Measurements from ENCODE around the gene DUSP16.

DUSP16 gene

GRCh38 chr12:12453635-12454034 is 109.0 kb downstream of the DUSP16 start:
- WGBS, 2 donors (ENCODE audit: extremely low coverage in 2 of 2, insufficient read length in 2 of 2, insufficient replicate concordance in 1 of 2), result no CpG with 5 or more reads among the region's 1 CpG
- no peak overlapping the region for H3K14ac ChIP-seq (ENCODE audit: low read length)
- H3K4me1 ChIP-seq (ENCODE audit: control insufficient read depth in 2 of 2, insufficient read depth in 1 of 2, low read depth in 1 of 2, low read length in 2 of 2), result no peaks in the 10 kb centered on the region
- no peaks in the 10 kb centered on the region for H3K9me3 ChIP-seq (replicated peaks in 1 of 2; ENCODE audit: control insufficient read depth in 2 of 2, insufficient read depth in 1 of 2, low read depth in 1 of 2, low read length in 2 of 2)
- H3K9ac ChIP-seq (ENCODE audit: low read depth, low read length, poor library complexity), result no peak overlapping the region
- no peak overlapping the region for H3K23ac ChIP-seq (ENCODE audit: low read depth, low read length, poor library complexity)
- no peak overlapping the region for H3K18ac ChIP-seq (ENCODE audit: low read length)
- no peak overlapping the region for H4K91ac ChIP-seq (ENCODE audit: low read depth, low read length, poor library complexity)
- H3K36me3 ChIP-seq (replicated peaks in 1 of 2; ENCODE audit: control insufficient read depth in 2 of 2, insufficient read depth in 2 of 2, low read length in 2 of 2), result no peaks in the 10 kb centered on the region
- DNase-seq (ENCODE audit: low spot score), result no peak
- H3K27ac ChIP-seq (replicated peaks; ENCODE audit: low read length), result no peak overlapping the region
- H2AFZ ChIP-seq (ENCODE audit: low read length), result no peak overlapping the region
- H2BK12ac ChIP-seq (ENCODE audit: low read length), result no peak overlapping the region
- H2BK120ac ChIP-seq (ENCODE audit: low read depth, low read length), result no peak overlapping the region
- H3K79me1 ChIP-seq (ENCODE audit: low read depth, low read length), result no peaks in the 10 kb centered on the region
- no peaks in the 10 kb centered on the region for H3K27me3 ChIP-seq (ENCODE audit: control insufficient read depth in 3 of 3, insufficient read depth in 3 of 3, low read depth in 1 of 3, low read length in 3 of 3)
- no peak overlapping the region for H2BK5ac ChIP-seq (ENCODE audit: low read length)
- no peak overlapping the region for H3K4ac ChIP-seq (ENCODE audit: low read length)
- H4K8ac ChIP-seq (ENCODE audit: low read depth, low read length), result no peak overlapping the region
- no peak overlapping the region for H2BK15ac ChIP-seq (ENCODE audit: low read length)
- no peak overlapping the region for H3K4me3 ChIP-seq (ENCODE audit: low read length in 2 of 2)
- no peak overlapping the region for H2AK5ac ChIP-seq (ENCODE audit: low read depth, low read length)
- H3K4me2 ChIP-seq (ENCODE audit: insufficient read depth, low read length, poor library complexity, severe bottlenecking), result no peak overlapping the region

GRCh38 chr12:12452326-12452902 is 110.2 kb downstream of the DUSP16 start:
- H3K4me3 ChIP-seq (ENCODE audit: low read length in 2 of 2), result no peak overlapping the region
- DNase-seq (ENCODE audit: low spot score), result no peak

GRCh38 chr12:12451098-12451497 is 111.6 kb downstream of the DUSP16 start:
- Histone ChIP-seq H4K8ac (ENCODE audit: low read depth, low read length) (no peak overlapping the region), H3K9me3 (replicated peaks in 1 of 2; ENCODE audit: control insufficient read depth in 2 of 2, insufficient read depth in 1 of 2, low read depth in 1 of 2, low read length in 2 of 2) (no peaks in the 10 kb centered on the region), H2BK15ac (ENCODE audit: low read length) (no peak overlapping the region), H4K91ac (ENCODE audit: low read depth, low read length, poor library complexity) (no peak overlapping the region), H2BK5ac (ENCODE audit: low read length) (no peak overlapping the region), H3K27ac (replicated peaks; ENCODE audit: low read length) (no peak overlapping the region), H3K36me3 (replicated peaks in 1 of 2; ENCODE audit: control insufficient read depth in 2 of 2, insufficient read depth in 2 of 2, low read length in 2 of 2) (no peaks in the 10 kb centered on the region), H2BK12ac (ENCODE audit: low read length) (no peak overlapping the region), H3K27me3 (ENCODE audit: control insufficient read depth in 3 of 3, insufficient read depth in 3 of 3, low read depth in 1 of 3, low read length in 3 of 3) (no peaks in the 10 kb centered on the region), H3K4me2 (ENCODE audit: insufficient read depth, low read length, poor library complexity, severe bottlenecking) (no peak overlapping the region), H3K4ac (ENCODE audit: low read length) (no peak overlapping the region), H3K14ac (ENCODE audit: low read length) (no peak overlapping the region), H3K23ac (ENCODE audit: low read depth, low read length, poor library complexity) (no peak overlapping the region), H2AFZ (ENCODE audit: low read length) (no peak overlapping the region), H3K79me1 (ENCODE audit: low read depth, low read length) (no peaks in the 10 kb centered on the region), H3K4me1 (ENCODE audit: control insufficient read depth in 2 of 2, insufficient read depth in 1 of 2, low read depth in 1 of 2, low read length in 2 of 2) (no peaks in the 10 kb centered on the region), H3K18ac (ENCODE audit: low read length) (no peak overlapping the region), H2BK120ac (ENCODE audit: low read depth, low read length) (no peak overlapping the region), H3K9ac (ENCODE audit: low read depth, low read length, poor library complexity) (no peak overlapping the region), H3K4me3 (ENCODE audit: low read length in 2 of 2) (no peak overlapping the region), H2AK5ac (ENCODE audit: low read depth, low read length) (no peak overlapping the region)
- no CpG with 5 or more reads among the region's 4 CpGs for WGBS, 2 donors (ENCODE audit: extremely low coverage in 2 of 2, insufficient read length in 2 of 2, insufficient replicate concordance in 1 of 2)
- no peak for DNase-seq (ENCODE audit: low spot score)

More at GRCh38 chr12:12452326-12452902, 110.2 kb downstream of the DUSP16 start:
- H3K23ac ChIP-seq (ENCODE audit: low read depth, low read length, poor library complexity), result no peak overlapping the region
- H3K9me3 ChIP-seq (replicated peaks in 1 of 2; ENCODE audit: control insufficient read depth in 2 of 2, insufficient read depth in 1 of 2, low read depth in 1 of 2, low read length in 2 of 2), result no peaks in the 10 kb centered on the region
- no peak overlapping the region for H3K9ac ChIP-seq (ENCODE audit: low read depth, low read length, poor library complexity)
- H3K27me3 ChIP-seq (ENCODE audit: control insufficient read depth in 3 of 3, insufficient read depth in 3 of 3, low read depth in 1 of 3, low read length in 3 of 3), result no peaks in the 10 kb centered on the region
- no peak overlapping the region for H3K18ac ChIP-seq (ENCODE audit: low read length)
- H3K27ac ChIP-seq (replicated peaks; ENCODE audit: low read length), result no peak overlapping the region
- no peak overlapping the region for H3K4me2 ChIP-seq (ENCODE audit: insufficient read depth, low read length, poor library complexity, severe bottlenecking)
- no peak overlapping the region for H2BK15ac ChIP-seq (ENCODE audit: low read length)
- no peak overlapping the region for H2BK12ac ChIP-seq (ENCODE audit: low read length)
- H2BK5ac ChIP-seq (ENCODE audit: low read length), result no peak overlapping the region
- no CpG with 5 or more reads among the region's 21 CpGs for WGBS, 2 donors (ENCODE audit: extremely low coverage in 2 of 2, insufficient read length in 2 of 2, insufficient replicate concordance in 1 of 2)
- no peak overlapping the region for H3K14ac ChIP-seq (ENCODE audit: low read length)
- no peak overlapping the region for H2AK5ac ChIP-seq (ENCODE audit: low read depth, low read length)
- no peaks in the 10 kb centered on the region for H3K79me1 ChIP-seq (ENCODE audit: low read depth, low read length)
- no peak overlapping the region for H2AFZ ChIP-seq (ENCODE audit: low read length)
- H3K4ac ChIP-seq (ENCODE audit: low read length), result no peak overlapping the region
- no peak overlapping the region for H2BK120ac ChIP-seq (ENCODE audit: low read depth, low read length)
- no peaks in the 10 kb centered on the region for H3K36me3 ChIP-seq (replicated peaks in 1 of 2; ENCODE audit: control insufficient read depth in 2 of 2, insufficient read depth in 2 of 2, low read length in 2 of 2)
- H4K8ac ChIP-seq (ENCODE audit: low read depth, low read length), result no peak overlapping the region
- no peak overlapping the region for H4K91ac ChIP-seq (ENCODE audit: low read depth, low read length, poor library complexity)
- H3K4me1 ChIP-seq (ENCODE audit: control insufficient read depth in 2 of 2, insufficient read depth in 1 of 2, low read depth in 1 of 2, low read length in 2 of 2), result no peaks in the 10 kb centered on the region

GRCh38 chr12:12450043-12450471 is 112.6 kb downstream of the DUSP16 start:
- DNase-seq (ENCODE audit: low spot score), result no peak
- no CpG with 5 or more reads among the region's 2 CpGs for WGBS, 2 donors (ENCODE audit: extremely low coverage in 2 of 2, insufficient read length in 2 of 2, insufficient replicate concordance in 1 of 2)
- Histone ChIP-seq H3K27me3 (ENCODE audit: control insufficient read depth in 3 of 3, insufficient read depth in 3 of 3, low read depth in 1 of 3, low read length in 3 of 3) (no peaks in the 10 kb centered on the region), H3K36me3 (replicated peaks in 1 of 2; ENCODE audit: control insufficient read depth in 2 of 2, insufficient read depth in 2 of 2, low read length in 2 of 2) (no peaks in the 10 kb centered on the region), H4K8ac (ENCODE audit: low read depth, low read length) (no peak overlapping the region), H2BK12ac (ENCODE audit: low read length) (no peak overlapping the region), H2AFZ (ENCODE audit: low read length) (no peak overlapping the region), H3K9me3 (replicated peaks in 1 of 2; ENCODE audit: control insufficient read depth in 2 of 2, insufficient read depth in 1 of 2, low read depth in 1 of 2, low read length in 2 of 2) (no peaks in the 10 kb centered on the region), H3K4me2 (ENCODE audit: insufficient read depth, low read length, poor library complexity, severe bottlenecking) (no peak overlapping the region), H2BK120ac (ENCODE audit: low read depth, low read length) (no peak overlapping the region), H3K23ac (ENCODE audit: low read depth, low read length, poor library complexity) (no peak overlapping the region), H3K14ac (ENCODE audit: low read length) (no peak overlapping the region), H2BK5ac (ENCODE audit: low read length) (no peak overlapping the region), H3K79me1 (ENCODE audit: low read depth, low read length) (no peaks in the 10 kb centered on the region), H3K9ac (ENCODE audit: low read depth, low read length, poor library complexity) (no peak overlapping the region), H3K4me3 (ENCODE audit: low read length in 2 of 2) (no peak overlapping the region), H3K4me1 (ENCODE audit: control insufficient read depth in 2 of 2, insufficient read depth in 1 of 2, low read depth in 1 of 2, low read length in 2 of 2) (no peaks in the 10 kb centered on the region), H2AK5ac (ENCODE audit: low read depth, low read length) (no peak overlapping the region), H4K91ac (ENCODE audit: low read depth, low read length, poor library complexity) (no peak overlapping the region), H3K18ac (ENCODE audit: low read length) (no peak overlapping the region), H3K4ac (ENCODE audit: low read length) (no peak overlapping the region), H2BK15ac (ENCODE audit: low read length) (no peak overlapping the region), H3K27ac (replicated peaks; ENCODE audit: low read length) (no peak overlapping the region)
